GM12874 (cell line): ENCODE measurements around the gene SMAD9.

Experiments used
- CTCF ChIP-seq: IDR thresholded peaks from 2 replicates; pipeline ENCODE4 v1.5.1; 2011; ENCODE audit warnings: low read depth, mild to moderate bottlenecking, control low read depth, low read length, moderate library complexity; ENCODE audit not compliant: insufficient read depth

Gene SMAD9

DNA sequence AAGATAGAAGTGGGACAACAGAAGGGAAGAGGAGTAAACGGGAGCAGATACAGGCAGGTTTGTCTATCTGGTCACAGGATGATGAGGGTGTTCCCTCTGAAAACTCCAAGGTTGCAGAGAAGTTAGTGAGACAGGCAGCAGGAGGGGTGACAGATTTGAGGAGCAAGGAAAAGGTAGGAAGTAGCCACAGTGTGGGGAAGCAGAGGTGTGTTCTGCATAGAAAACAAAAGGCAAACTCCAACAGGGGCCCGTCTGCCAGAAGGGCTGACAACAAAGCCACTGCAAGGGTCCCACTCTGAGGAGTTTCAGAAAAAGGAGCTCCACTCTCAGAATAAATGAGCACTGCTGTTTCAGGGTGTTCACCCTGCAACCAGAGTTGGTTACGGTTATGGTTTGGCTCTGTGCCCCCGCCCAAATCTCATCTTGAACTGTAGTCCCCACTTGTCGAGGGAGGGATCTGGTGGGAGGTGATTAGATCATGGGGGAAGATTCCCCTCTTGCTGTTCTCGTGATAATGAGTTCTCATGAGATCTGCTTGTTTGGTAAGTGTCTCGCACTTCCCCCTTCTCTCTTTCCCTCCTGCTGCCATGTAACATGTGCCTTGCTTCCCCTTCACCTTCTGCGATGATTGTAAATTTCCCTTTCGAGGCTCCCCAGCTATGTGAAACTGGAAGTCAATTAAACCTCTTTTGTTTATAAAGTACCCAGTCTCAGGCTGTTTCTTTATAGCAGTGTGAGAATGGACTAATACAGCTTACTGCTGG lies 32.1 kb downstream of the SMAD9 start:
- no peak for TF ChIP-seq CTCF

GRCh38 chr13:36885901-36886300 lies 34.1 kb downstream of the SMAD9 start:
- no peak for TF ChIP-seq CTCF

DNA sequence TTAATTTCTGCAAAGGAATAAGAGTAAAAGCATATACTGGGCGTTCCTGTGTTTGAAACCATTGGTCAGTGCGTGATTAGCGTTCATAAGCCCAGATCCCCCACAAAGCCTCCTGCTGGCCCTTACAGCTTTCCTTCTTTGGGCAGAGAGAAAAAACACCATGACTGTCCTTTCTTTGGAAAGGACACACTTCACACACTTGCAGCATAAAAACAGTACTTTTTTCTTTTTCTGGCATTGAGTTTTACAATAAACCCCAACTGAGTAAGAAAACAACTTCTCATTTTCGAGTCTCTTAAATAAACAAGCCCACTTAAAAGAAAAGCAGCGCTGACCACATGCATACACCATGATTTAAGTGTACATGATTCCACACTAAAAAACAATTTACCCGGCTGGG lies 35.8 kb downstream of the SMAD9 start:
- no peak for TF ChIP-seq CTCF

DNA sequence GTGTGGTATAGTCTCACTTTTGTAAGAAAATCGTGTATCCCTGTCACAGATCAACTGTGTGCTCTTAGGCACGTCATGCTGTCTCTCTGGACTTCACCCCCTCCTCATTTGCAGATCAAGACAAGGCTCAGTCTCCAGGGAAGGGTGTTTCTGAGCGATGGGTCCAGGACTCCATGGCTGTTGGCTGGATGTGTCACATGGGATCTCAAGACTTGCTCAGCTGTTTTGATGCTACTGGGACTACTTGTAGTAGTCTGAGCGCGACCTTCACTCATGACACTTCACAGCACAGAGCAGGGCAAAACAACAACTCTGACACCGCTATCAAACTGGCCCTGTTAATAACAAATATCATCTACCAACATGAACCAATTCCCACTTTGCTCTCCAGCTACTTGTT lies 36.2 kb downstream of the SMAD9 start:
- TF ChIP-seq CTCF: no peak

GRCh38 chr13:36882829-36883390 lies 37.1 kb downstream of the SMAD9 start:
- no peak for TF ChIP-seq CTCF

DNA sequence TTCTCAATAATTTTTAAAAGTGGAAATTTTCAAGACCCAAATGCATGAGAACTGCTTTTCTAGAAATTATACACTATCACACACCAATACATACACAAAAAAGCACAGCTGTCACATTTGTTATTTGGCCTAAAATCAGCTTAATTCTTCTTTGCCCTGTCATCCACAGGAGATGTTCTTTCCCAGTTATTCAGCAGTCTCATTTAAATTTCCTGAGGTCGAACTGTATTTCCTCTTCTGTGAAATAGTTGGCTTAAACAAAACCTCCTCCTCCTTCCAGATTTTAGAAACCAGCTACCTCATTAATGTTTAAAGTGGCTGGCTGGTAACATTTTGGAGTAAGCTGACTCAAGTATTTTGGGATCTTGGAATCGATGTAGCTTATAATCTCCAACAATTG lies 39.1 kb downstream of the SMAD9 start:
- TF ChIP-seq CTCF: no peak

GRCh38 chr13:36879218-36879938 lies 40.7 kb downstream of the SMAD9 start:
- TF ChIP-seq CTCF: no peak
